Measurements from ENCODE around the gene MRPL53.

- TF ChIP-seq MAX (IDR thresholded peaks at IDR 0.05) (peak; percentile 75), POLR2AphosphoS5 (IDR thresholded peaks at IDR 0.05; ENCODE audit: low read depth, low read length) (peak; percentile 79), EZH2 (IDR thresholded peaks at IDR 0.05) (no peak), SIN3A (IDR thresholded peaks at IDR 0.05; ENCODE audit: low read depth) (peak; percentile 82; the same call in 1 of the 2 replicates), ZNF274 (IDR thresholded peaks at IDR 0.05; ENCODE audit: low read depth, low read length) (no peak), EGR1 (IDR thresholded peaks at IDR 0.05; ENCODE audit: low read depth) (peak; percentile 76)
- TF ChIP-seq, protein P1, sequence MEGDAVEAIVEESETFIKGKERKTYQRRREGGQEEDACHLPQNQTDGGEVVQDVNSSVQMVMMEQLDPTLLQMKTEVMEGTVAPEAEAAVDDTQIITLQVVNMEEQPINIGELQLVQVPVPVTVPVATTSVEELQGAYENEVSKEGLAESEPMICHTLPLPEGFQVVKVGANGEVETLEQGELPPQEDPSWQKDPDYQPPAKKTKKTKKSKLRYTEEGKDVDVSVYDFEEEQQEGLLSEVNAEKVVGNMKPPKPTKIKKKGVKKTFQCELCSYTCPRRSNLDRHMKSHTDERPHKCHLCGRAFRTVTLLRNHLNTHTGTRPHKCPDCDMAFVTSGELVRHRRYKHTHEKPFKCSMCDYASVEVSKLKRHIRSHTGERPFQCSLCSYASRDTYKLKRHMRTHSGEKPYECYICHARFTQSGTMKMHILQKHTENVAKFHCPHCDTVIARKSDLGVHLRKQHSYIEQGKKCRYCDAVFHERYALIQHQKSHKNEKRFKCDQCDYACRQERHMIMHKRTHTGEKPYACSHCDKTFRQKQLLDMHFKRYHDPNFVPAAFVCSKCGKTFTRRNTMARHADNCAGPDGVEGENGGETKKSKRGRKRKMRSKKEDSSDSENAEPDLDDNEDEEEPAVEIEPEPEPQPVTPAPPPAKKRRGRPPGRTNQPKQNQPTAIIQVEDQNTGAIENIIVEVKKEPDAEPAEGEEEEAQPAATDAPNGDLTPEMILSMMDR (IDR thresholded peaks at IDR 0.05 in 2 of 3, conservative IDR thresholded peaks at IDR 0.05 in 1 of 3; ENCODE audit: borderline replicate concordance in 1 of 3, insufficient read depth in 1 of 3, low read depth in 2 of 3, low read length in 2 of 3): peak; percentile 86 to 91 (median 91)
- TF ChIP-seq, protein P2, sequence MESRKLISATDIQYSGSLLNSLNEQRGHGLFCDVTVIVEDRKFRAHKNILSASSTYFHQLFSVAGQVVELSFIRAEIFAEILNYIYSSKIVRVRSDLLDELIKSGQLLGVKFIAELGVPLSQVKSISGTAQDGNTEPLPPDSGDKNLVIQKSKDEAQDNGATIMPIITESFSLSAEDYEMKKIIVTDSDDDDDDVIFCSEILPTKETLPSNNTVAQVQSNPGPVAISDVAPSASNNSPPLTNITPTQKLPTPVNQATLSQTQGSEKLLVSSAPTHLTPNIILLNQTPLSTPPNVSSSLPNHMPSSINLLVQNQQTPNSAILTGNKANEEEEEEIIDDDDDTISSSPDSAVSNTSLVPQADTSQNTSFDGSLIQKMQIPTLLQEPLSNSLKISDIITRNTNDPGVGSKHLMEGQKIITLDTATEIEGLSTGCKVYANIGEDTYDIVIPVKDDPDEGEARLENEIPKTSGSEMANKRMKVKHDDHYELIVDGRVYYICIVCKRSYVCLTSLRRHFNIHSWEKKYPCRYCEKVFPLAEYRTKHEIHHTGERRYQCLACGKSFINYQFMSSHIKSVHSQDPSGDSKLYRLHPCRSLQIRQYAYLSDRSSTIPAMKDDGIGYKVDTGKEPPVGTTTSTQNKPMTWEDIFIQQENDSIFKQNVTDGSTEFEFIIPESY (IDR thresholded peaks at IDR 0.05; ENCODE audit: extremely low read depth, insufficient replicate concordance, low read length): peak; percentile 86
Observed at GRCh38 chr2:74482801-74483674, 10.6 kb upstream of the MRPL53 start, which contains the start of the genes CCDC142 and TTC31.
